Psoas muscle (tissue), 8 donors: Measurements from ENCODE around the gene ARL8A. TPM values are rescaled to one million over a fixed set of nuclear protein-coding genes. Genes with fewer than 3 reads are reported as not detected.

ENCODE experiments used
- ATAC-seq, 4 donors: fragments of 200-7000 bp; cut with Tn5 transposase; one replicate each; pipeline ENCODE4 v1.9.1; 2020; ENCODE audit warnings: moderate library complexity in 3 of 4, mild to moderate bottlenecking in 2 of 4
- DNase-seq, 2 donors: peaks; one replicate each; pipeline ENCODE4 v3.0.0-alpha.2; 2020
- H3K27ac ChIP-seq: fragments of 200-600 bp; one replicate; pipeline ENCODE4 v1.8.0; 2022
- H3K27me3 ChIP-seq, 3 donors: fragments of 200-600 bp in 1 of 3; one replicate each; pipeline versions ENCODE4 v1.6.1 to v1.8.0; 2013 to 2022; ENCODE audit warnings: low read length in 2 of 3, mild to moderate bottlenecking in 2 of 3, moderate library complexity in 1 of 3; ENCODE audit not compliant: insufficient read depth in 3 of 3
- H3K36me3 ChIP-seq, 2 donors: fragments of 200-600 bp in 1 of 2; one replicate each; pipeline versions ENCODE4 v1.6.1 to v1.8.0; 2013 to 2022; ENCODE audit warnings: low read depth in 1 of 2, mild to moderate bottlenecking in 1 of 2, moderate library complexity in 1 of 2; ENCODE audit not compliant: insufficient read depth in 1 of 2
- H3K4me1 ChIP-seq: fragments of 200-600 bp; one replicate; pipeline ENCODE4 v1.8.0; 2022
- H3K4me3 ChIP-seq: fragments of 200-600 bp; one replicate; pipeline ENCODE4 v1.8.0; 2022; ENCODE audit warnings: mild to moderate bottlenecking
- H3K9me3 ChIP-seq: fragments of 200-600 bp; one replicate; pipeline ENCODE4 v1.8.0; 2022
- CTCF ChIP-seq: fragments of 200-600 bp; IDR thresholded peaks from one replicate; pipeline ENCODE4 v1.8.0; 2022; ENCODE audit warnings: antibody characterized with exemption
- WGBS, 3 donors: extraction: QIAGEN DNeasy Blood & Tissue Kit; methylation state at CpG; one replicate each; pipeline versions ENCODE4 v1.1.6 to v1.1.7; 2013; 5-methylcytosine and 5-hydroxymethylcytosine counted together
- intact Hi-C, 2 donors: fragments of 100-400 bp; cut with DNase I; formaldehyde crosslinking; loops; one replicate each; pipeline versions ENCODE4 v1.11.0 to v1.14.2; 2022
- polyA plus RNA-seq, 3 donors: library from polyadenylated mRNA; stranded (reverse); fragments of 200-250 nt; gene quantifications; one replicate each; pipeline ENCODE4 v1.2.3, GENCODE V29; 2013
- total RNA-seq, 4 donors: library from RNA; stranded (reverse); fragmentation: NEBNext Ultra II Directional in 2 of 4; extraction: Animal tissue kit (Norgen Biotek cat#: 25700) in 2 of 4; gene quantifications; one replicate each; pipeline versions ENCODE4 v1.2.1 to v1.2.4, GENCODE V29; 2021 to 2023
- donor health status: healthy with polysubstance abuse.
- donor health status: DM: no; HTN: no; CAD: no; lungs with moderate emphysema.
- donor health status: Bipolar disorder and iron deficiency.
- donor health status: healthy.
- donor health status: DM: yes; HTN: yes; CAD: no.
- donor health status: DM: no; HTN: no; CAD: no.
- donor health status: DM: no; HTN: no; CAD: no.
- donor health status: DM: yes; HTN: yes; CAD: no.

The ARL8A gene
- total and polyA plus RNA-seq, 7 donors = 26.6 to 70.6 (median 53.1) TPM

- no peaks in the 10 kb centered on the region for H3K9me3 ChIP-seq
- H3K27ac ChIP-seq = no peak overlapping the region
- H3K4me3 ChIP-seq = no peak overlapping the region
- ATAC-seq = peak in 2 of 4 donors; percentile 38 to 40
- DNase-seq = peak in 1 of 2 donors; percentile 54
- no peaks in the 10 kb centered on the region for H3K27me3 ChIP-seq
- no peaks in the 10 kb centered on the region for H3K4me1 ChIP-seq
- WGBS, 3 donors = 27 to 33% (median 31%) methylated on average over 8 of the region's 8 CpGs
- intact Hi-C loops = no loop called here
- no peak for TF ChIP-seq CTCF
- H3K36me3 ChIP-seq = no peaks in the 10 kb centered on the region
Measured at GRCh38 chr1:202155478-202156021, 11.0 kb upstream of the ARL8A start.

- no peaks in the 10 kb centered on the region for H3K4me1 ChIP-seq
- TF ChIP-seq CTCF = peak; percentile 45
- no peak overlapping the region for H3K27ac ChIP-seq
- ATAC-seq (peak; percentile 71 to 91 (median 84)), DNase-seq (no peak)
- WGBS, 3 donors = 23 to 30% (median 29%) methylated on average over 11 of the region's 11 CpGs
- no peaks in the 10 kb centered on the region for H3K27me3 ChIP-seq
- intact Hi-C loops = no loop called here
- no peaks in the 10 kb centered on the region for H3K36me3 ChIP-seq
- no peak overlapping the region for H3K4me3 ChIP-seq
- H3K9me3 ChIP-seq = no peaks in the 10 kb centered on the region
Measured at GRCh38 chr1:202154766-202155477, 10.4 kb upstream of the ARL8A start.

GRCh38 chr1:202154148-202154765, 9.7 kb upstream of the ARL8A start:
- DNase-seq (no peak), ATAC-seq (no peak)
- H3K36me3 ChIP-seq = no peaks in the 10 kb centered on the region
- H3K27ac ChIP-seq = no peak overlapping the region
- no peaks in the 10 kb centered on the region for H3K9me3 ChIP-seq
- intact Hi-C loops = no loop called here
- H3K27me3 ChIP-seq = no peaks in the 10 kb centered on the region
- TF ChIP-seq CTCF = no peak
- no peak overlapping the region for H3K4me3 ChIP-seq
- no peaks in the 10 kb centered on the region for H3K4me1 ChIP-seq
- 83 to 91% (median 87%) methylated on average over 10 of the region's 10 CpGs for WGBS, 3 donors

- Histone ChIP-seq H3K4me3 (no peak overlapping the region), H3K27me3 (no peaks in the 10 kb centered on the region), H3K9me3 (no peaks in the 10 kb centered on the region), H3K36me3 (no peaks in the 10 kb centered on the region), H3K4me1 (no peaks in the 10 kb centered on the region), H3K27ac (no peak overlapping the region)
- ATAC-seq = no peak
- no peak for TF ChIP-seq CTCF
- intact Hi-C loops = no loop called here
- DNase-seq = no peak
- WGBS, 3 donors = 65 to 82% (median 81%) methylated on average over 4 of the region's 4 CpGs
Measured at GRCh38 chr1:202153284-202153683, 8.7 kb upstream of the ARL8A start.
